GM13977 (cell line): ENCODE results near the gene BICC1.

Experiments
- DNase-seq: peaks from one replicate; pipeline ENCODE4 v3.0.0; 2012; ENCODE audit warnings: low spot score
- in situ Hi-C: fragments of 300-500 bp; cut with MboI; formaldehyde crosslinking; loops from one replicate; pipeline ENCODE4 v1.12.0; 2022; ENCODE audit warnings: low sequenced_read_pairs, low pct_unique_long_range_greater_than_20kb, mixed read lengths, inconsistent platforms; ENCODE audit not compliant: unreplicated experiment
- TF ChIP-seq, protein P1 (sequence below): IDR thresholded peaks from 2 replicates; pipeline ENCODE4 v1.5.1; 2012; ENCODE audit warnings: mild to moderate bottlenecking, control low read depth; ENCODE audit not compliant: insufficient read depth; ENCODE audit errors: extremely low read depth, missing control alignments

Gene BICC1

GRCh38 chr10:58642283-58642682, 129.6 kb downstream of the BICC1 start:
- TF ChIP-seq, protein P1, sequence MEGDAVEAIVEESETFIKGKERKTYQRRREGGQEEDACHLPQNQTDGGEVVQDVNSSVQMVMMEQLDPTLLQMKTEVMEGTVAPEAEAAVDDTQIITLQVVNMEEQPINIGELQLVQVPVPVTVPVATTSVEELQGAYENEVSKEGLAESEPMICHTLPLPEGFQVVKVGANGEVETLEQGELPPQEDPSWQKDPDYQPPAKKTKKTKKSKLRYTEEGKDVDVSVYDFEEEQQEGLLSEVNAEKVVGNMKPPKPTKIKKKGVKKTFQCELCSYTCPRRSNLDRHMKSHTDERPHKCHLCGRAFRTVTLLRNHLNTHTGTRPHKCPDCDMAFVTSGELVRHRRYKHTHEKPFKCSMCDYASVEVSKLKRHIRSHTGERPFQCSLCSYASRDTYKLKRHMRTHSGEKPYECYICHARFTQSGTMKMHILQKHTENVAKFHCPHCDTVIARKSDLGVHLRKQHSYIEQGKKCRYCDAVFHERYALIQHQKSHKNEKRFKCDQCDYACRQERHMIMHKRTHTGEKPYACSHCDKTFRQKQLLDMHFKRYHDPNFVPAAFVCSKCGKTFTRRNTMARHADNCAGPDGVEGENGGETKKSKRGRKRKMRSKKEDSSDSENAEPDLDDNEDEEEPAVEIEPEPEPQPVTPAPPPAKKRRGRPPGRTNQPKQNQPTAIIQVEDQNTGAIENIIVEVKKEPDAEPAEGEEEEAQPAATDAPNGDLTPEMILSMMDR = no peak
- DNase-seq = no peak
- in situ Hi-C loops = no loop called here

DNA sequence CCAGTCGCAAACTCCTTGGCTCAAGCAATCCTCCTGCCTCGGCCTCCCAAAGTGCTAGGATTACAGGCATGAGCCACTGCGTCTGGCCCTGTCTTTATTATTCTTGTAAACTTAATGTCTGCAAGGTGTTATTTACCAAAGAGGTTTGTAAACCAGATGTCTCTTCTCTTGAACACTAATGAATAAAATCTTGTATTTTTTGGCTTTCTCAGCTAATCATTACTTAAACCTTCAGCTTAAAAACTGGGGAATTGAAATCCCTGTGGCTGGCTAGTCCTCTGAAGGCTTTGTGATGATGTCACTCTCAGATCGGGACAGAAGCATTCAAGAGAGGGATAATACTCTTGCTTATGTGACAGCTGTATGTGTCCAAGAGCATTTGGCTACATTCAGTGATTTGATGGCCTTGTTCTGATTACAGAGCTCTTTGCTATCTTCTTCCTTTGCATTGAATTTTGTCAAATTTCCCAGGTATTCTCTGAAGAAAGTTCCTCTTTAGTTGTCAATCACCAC, 130.3 kb downstream of the BICC1 start:
- TF ChIP-seq, protein P1 = no peak
- in situ Hi-C loops = no loop called here
- DNase-seq = no peak

DNA sequence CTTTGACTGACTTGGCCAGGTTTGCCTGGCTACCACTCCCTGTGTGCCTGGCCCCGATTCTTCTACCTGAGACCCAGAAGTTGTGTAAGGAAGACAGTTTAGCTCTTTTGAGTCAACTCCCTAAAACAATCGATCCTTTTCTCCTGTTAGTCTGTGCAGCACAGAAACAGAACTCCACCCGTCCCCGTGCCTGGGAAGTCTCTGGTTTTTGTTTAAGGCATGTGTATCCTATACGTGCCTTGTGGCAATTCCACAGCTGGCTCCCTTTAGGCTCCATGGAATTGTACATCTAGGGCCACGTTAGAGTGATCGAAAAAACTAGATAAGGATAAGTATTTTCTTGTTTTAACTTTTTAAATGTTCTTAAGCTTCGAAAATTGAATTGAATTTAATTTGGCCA, 131.6 kb downstream of the BICC1 start:
- in situ Hi-C loops = no loop called here
- no peak for DNase-seq
- TF ChIP-seq, protein P1 = no peak

GRCh38 chr10:58645416-58646146, 132.9 kb downstream of the BICC1 start:
- TF ChIP-seq, protein P1 = no peak
- DNase-seq = no peak
- in situ Hi-C loops = no loop called here

- in situ Hi-C loops = no loop called here
- no peak for DNase-seq
- TF ChIP-seq, protein P1 = no peak
Measured at GRCh38 chr10:58647376-58648112, 134.9 kb downstream of the BICC1 start.

DNA sequence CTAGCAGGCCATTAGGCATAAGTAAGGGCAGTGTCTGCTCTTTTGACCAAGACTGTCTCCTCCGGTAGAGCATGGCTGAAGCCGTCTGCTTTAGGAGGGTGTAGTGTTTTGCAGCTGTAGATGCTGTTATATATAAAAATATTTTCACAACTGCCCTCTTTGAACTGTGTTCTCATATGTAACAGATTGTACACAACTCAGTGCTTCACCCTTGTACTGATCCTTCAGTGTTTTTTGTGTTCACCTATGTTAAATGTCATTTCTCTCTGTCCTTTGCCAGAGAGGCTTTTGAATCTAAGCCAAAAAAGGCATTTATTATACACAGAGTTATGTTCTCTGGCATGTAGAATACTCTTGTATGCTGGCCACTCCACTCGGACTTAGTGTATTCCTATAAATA, 135.5 kb downstream of the BICC1 start:
- in situ Hi-C loops = no loop called here
- TF ChIP-seq, protein P1 = no peak
- DNase-seq = no peak
